LNCaP clone FGC (cell line): ENCODE results near the gene PSEN1.
"Not testable (repeated sequence)": the region's sequence is repeated elsewhere in the genome, so short reads cannot be mapped to it uniquely, and the experiment has no call there.

ENCODE experiments used
- DNase-seq: peaks from one replicate; pipeline ENCODE4 v3.0.0-alpha.2; 2011; ENCODE audit warnings: low read depth
- H3K4me3 ChIP-seq: 2 replicates; pipeline ENCODE4 v1.5.1; 2011; ENCODE audit warnings: mild to moderate bottlenecking, low read depth, low read length, control low read depth
- TF ChIP-seq, protein P1 (sequence below): IDR thresholded peaks from 2 replicates; pipeline ENCODE4 v1.5.1; 2012; ENCODE audit warnings: mild to moderate bottlenecking; ENCODE audit not compliant: control insufficient read depth, insufficient read depth; ENCODE audit errors: extremely low read depth

PSEN1 gene

DNA sequence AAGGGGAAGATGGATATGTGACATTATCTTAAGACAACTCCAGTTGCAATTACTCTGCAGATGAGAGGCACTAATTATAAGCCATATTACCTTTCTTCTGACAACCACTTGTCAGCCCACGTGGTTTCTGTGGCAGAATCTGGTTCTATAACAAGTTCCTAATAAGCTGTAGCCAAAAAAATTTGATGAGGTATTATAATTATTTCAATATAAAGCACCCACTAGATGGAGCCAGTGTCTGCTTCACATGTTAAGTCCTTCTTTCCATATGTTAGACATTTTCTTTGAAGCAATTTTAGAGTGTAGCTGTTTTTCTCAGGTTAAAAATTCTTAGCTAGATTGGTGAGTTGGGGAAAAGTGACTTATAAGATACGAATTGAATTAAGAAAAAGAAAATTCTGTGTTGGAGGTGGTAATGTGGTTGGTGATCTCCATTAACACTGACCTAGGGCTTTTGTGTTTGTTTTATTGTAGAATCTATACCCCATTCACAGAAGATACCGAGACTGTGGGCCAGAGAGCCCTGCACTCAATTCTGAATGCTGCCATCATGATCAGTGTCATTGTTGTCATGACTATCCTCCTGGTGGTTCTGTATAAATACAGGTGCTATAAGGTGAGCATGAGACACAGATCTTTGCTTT lies 36.9 kb downstream of the PSEN1 start:
- DNase-seq = peak; percentile 41
- TF ChIP-seq, protein P1, sequence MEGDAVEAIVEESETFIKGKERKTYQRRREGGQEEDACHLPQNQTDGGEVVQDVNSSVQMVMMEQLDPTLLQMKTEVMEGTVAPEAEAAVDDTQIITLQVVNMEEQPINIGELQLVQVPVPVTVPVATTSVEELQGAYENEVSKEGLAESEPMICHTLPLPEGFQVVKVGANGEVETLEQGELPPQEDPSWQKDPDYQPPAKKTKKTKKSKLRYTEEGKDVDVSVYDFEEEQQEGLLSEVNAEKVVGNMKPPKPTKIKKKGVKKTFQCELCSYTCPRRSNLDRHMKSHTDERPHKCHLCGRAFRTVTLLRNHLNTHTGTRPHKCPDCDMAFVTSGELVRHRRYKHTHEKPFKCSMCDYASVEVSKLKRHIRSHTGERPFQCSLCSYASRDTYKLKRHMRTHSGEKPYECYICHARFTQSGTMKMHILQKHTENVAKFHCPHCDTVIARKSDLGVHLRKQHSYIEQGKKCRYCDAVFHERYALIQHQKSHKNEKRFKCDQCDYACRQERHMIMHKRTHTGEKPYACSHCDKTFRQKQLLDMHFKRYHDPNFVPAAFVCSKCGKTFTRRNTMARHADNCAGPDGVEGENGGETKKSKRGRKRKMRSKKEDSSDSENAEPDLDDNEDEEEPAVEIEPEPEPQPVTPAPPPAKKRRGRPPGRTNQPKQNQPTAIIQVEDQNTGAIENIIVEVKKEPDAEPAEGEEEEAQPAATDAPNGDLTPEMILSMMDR = peak; percentile 49
- H3K4me3 ChIP-seq = no peak overlapping the region

DNA sequence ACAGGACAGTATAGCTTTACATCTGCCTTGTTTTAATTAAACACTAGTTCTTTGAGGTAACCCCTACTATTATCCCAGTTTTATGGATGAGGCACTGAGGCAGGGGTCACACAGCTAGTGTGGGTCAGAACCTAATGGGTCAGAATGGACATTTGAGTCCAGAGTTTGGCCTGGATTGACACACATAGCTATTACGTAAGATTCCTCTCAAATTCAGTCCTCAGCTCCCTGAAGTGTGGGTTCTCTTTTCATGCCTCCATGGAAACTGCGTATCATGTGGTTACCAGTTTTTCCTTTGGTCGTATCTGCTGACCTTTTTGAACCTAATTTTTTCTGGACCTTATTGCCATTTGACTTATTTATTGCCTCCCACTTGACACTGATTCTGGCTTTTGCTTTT lies 40.4 kb downstream of the PSEN1 start:
- TF ChIP-seq, protein P1 = no peak
- DNase-seq = no peak

GRCh38 chr14:73180385-73180805 lies 44.1 kb downstream of the PSEN1 start:
- TF ChIP-seq, protein P1 = no peak
- DNase-seq = peak; percentile 8
- no peak overlapping the region for H3K4me3 ChIP-seq

More for the DNA sequence above, 40.4 kb downstream of the PSEN1 start:
- H3K4me3 ChIP-seq = no peak overlapping the region

GRCh38 chr14:73180969-73181368 lies 44.7 kb downstream of the PSEN1 start:
- not testable (repeated sequence) for H3K4me3 ChIP-seq, DNase-seq

- TF ChIP-seq, protein P1 = no peak
- no peak overlapping the region for H3K4me3 ChIP-seq
- DNase-seq = no peak
Measured at GRCh38 chr14:73188501-73188911, 52.2 kb downstream of the PSEN1 start.

- no peak overlapping the region for H3K4me3 ChIP-seq
- DNase-seq = no peak
- TF ChIP-seq, protein P1 = no peak
Measured at GRCh38 chr14:73189651-73190050, 53.3 kb downstream of the PSEN1 start.

DNA sequence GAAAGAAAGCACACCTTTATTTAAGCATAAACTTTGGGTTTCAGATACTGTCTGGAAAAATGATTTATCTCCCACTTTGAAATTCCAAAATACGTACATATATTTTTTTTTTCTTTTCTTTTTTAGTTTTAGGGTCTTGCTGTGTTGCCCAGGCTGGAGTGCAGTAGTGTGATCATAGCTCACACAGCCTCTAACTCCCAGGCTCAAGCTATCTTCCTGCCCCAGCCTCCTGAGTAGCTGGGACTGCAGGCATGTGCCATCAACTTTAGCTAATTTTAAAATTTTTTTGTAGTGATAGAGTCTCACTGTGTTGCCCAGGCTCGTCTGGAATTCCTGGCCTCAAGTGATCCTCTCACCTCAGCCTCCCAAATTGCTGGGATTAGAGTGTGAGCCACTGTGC lies 55.1 kb downstream of the PSEN1 start:
- DNase-seq = no peak
- H3K4me3 ChIP-seq = no peak overlapping the region
- TF ChIP-seq, protein P1 = no peak

GRCh38 chr14:73194306-73194705 lies 58.0 kb downstream of the PSEN1 start:
- H3K4me3 ChIP-seq, DNase-seq: not testable (repeated sequence)
